UCSD-AML1 (cell line): ENCODE data around the gene CUL2.

Experiments used
- DNase-seq: peaks from one replicate; lab custom pipeline; 2025; ENCODE audit not compliant: unreplicated experiment; lab: John Stamatoyannopoulos, UW

The CUL2 gene

DNA sequence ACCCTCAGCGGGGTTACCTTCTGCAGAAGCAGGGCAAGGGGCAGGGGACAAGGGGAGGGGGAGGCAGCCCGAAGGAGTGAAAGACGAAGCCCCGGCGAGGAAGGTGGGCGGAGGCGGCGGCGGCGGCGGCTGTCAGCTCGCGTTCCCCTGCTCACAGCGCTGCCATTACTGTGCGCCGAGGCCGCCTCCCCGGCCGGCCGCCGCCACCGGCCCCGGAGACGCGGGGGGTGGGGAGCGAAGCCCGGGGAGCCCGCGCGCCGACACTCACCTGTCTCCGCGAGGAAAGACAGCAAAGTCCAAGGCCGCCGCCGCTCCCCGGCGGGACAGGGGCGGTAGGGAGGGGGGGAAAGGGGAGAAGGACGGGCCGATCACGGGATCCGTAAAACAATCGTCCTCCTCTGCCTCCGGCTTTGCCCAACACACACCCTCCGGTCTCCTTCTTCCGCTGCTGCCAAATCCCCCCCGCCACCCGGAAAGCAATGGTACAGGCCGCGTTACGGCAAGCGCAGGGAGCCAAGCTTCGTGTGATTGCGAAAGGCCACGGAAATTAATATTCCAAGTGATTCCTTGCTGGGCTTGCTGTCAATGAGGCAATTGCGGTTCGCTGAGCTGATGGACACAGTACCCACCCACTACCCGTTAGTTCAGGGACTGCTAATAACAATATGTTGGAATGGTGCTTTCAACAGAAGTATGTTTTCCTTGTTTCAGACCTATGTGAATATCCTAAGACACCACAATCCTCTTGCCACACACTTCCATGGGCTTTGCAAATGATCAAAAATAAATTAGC, at the start of gene CUL2:
CUL2 (minus strand) TSS at position 180 of the 793 bp plus-strand sequence. CDS start 19,024 bp downstream, outside the sequence.
- peak; percentile 91 for DNase-seq

DNA sequence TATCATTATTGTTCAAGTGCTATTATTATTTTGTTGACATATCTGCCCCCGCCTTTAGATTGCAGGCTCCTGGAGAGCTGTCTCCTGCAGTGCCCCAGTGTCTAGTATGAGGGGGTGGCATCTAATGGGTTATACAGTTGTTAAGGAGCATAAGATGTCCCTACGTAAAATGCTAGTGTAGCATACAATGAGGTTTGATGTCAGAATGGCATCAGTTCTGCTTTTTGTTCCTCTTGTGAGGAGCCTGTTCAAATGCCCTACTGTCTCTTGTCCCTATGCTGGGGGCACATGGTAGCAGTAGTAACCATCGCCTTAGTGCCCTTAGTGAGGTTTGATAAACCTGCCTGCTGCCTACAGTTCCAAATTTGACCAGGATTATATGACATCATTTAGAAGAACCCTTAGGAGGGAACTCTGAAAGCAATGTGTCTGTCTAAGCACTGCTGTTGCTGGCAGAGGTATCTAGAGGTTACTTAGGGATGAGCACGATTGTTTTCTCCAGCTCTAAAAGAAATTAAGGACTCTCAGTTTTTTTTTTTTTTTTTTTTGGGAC, 46.2 kb upstream of the CUL2 start:
- DNase-seq, result no peak

DNA sequence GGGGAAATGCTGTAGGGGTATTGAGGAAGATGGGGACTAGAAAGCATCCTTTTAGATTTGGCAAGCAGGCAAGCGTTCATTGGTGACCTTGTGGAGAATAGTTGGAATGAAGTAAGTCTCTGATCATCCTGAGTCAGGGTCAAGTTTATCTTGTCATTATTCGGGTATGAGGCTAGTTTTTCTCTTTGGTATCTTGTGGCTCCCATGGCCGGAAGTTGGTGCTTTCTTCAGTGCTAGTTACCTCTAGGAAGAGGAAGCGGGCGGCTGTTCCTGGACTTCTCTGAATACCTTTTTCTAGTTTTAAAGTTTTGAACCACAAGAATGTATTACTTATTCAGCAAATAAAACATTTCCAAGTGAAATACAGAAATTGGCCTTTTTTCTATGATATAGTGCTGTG, 45.7 kb upstream of the CUL2 start:
- no peak for DNase-seq

DNA sequence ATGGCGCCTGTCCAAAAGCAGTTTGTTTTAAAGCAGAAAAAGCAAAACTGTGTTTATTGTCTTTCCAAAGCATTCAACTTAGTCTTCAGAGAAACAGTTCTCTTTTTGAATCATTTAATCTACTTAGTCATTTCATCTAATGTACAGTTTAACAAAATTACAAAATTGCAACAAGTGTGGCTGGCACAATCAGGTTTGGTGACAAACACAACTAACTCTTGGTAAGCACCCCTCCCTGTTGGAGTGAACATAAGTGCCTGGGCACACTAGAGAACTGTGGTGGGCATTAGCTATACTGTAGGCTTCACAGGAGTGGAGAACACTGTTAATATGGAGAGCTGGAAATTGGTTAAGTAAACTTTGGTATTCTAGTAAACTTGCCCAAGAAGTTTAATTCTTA, 43.4 kb upstream of the CUL2 start:
- no peak for DNase-seq

DNA sequence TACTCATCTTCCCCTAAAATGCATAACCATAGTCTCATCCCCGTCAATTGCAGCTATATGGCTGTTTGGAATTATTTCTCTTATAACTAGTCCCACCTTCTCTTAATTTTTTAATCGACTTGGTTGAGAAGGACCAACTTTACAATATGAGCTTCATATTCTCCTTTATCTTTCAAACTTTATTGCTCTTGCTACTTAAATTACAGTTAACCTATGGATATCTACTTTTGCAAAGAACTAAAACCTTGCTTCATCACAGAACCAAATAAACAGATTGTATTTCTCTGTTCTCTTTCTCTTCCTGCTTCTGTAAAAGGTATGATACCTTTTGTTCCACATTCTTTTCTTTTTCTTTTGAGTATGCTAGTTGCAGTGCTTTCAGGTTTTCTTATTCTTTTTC, 42.6 kb upstream of the CUL2 start:
- DNase-seq, result no peak

DNA sequence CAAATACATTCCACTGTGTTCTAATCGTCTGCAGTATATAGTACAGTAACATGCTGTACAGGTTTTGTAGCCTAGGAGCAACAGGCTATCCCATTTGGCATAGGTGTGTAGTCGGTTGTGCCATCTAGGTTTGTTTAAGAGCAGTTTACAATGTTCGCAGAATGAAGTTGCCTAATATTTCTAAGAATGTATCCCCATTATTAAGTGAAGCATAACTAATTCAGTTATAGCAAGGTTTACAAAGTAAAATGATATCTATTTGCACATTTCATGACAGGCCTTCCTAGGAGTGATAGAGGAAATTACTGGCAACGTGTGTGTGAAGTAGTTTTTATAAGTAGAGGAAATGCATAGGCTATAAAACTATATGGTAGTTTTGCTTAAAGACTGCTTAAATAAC, 40.5 kb upstream of the CUL2 start:
- DNase-seq, result no peak

DNA sequence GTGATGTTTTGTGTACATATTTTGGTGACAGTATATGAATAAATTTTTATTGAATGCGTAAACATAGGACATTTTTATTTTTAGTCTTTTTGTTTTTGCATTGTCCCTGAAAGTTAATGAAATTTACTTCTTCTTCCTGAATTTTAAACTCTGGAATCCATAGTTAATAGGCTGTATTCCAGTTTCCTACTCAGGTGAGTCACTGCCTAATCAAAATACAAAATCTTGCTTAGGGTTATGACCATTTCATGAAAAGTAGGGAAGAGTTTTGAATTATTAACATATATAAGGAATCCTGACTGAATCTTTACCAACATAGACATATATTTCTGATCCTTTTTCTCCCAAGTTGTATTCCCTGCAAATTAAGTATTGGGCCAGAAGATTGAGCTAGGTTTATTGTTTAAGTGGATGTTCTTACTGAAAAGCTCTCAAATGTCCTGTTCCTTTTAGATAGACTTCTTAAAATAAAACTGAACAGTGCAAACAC, 39.1 kb upstream of the CUL2 start:
- DNase-seq, result no peak

DNA sequence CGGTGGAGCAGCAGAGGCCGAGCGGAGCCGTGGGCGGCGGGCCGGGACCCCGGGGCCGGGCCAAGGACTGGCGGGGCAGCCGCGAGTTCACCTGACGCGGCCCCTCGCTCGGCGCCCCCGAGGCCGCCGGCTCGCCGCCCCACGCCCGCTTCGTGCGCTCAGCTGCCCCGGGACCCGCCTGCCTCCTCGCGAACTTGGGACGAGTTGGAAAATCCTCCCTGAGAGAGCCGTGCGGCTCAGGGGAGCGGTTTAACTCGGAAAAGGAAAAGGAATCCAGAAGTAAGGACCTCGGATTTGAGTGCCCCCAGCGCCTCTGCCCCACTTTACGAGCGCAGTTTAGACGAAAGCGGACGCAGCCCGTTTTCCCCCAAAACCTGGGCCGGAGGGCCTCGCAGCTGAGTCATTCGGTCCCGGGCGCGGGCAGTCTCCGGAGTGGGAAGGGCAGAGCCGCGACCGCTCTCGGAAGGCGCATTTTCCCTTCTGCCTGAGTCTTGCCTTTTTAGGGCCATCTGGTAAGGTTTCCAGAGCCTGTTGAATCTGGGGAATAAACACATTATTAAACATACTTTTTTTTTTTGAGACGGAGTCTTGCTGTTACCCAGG, 37.2 kb upstream of the CUL2 start:
- peak; percentile 77 for DNase-seq

DNA sequence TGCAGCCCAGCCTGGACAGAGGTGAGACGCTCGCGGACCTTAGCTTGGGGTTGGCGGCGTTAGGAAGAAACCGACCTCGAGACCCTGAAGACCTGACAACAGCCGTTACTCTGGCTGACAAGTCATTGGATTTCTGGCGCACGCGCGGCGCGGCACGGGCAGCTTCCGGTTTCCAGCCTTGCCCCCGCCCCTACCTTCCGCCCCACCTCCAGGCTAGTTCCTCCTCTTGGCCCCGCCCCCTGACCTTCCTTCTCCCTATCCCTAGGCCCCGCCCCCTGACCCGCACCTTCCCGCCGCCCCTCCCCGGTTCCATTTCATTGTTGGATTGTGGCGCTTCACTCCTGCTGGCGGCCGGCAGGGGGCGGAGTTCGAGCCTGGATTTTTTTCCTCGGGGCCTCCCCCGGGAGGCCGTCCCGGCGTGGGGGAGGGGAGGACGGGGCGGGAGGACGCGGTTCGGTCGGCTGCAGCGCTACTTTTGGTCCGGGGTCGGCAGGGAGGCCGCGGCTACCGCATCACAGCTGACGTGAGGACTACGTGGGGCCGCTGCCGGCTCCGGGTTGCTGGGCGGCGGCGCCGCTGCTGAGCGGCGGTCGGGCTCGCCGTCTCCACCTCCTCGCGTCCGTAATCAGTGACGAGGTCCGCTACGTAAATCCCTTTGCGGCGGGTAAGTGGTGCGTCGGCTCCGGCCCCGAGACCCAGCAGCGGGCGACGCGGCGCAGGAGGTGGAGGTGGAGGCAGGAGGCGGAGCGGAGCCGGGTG, 36.6 kb upstream of the CUL2 start, which contains the start of gene CREM:
CREM (plus strand) TSS at position 317 of the 759 bp plus-strand sequence. CDS start 10,990 bp downstream, outside the sequence.
- DNase-seq, result peak; percentile 97

DNA sequence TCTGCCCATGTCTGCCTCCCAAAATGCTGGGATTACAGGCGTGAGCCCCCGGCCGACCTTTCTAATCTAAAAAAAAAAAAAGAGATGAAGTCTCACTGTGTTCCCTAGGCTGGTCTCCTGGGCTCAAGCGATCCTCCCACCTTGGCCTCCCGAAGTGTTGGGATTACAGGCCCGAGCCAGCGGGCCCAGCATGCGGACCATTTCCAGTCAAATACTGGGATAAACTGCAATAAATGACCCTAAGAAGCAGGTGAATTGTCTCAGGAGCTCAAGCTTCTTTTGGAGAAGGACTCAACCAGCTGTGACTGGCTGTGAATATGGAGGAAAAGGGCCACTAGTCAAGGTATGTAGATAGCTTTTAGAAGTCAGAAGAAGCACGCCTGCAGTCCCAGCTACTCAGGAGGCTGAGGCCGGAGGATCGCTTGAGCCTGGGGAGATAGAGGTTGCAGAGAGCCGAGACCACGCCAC, 36.0 kb upstream of the CUL2 start:
- no peak for DNase-seq

DNA sequence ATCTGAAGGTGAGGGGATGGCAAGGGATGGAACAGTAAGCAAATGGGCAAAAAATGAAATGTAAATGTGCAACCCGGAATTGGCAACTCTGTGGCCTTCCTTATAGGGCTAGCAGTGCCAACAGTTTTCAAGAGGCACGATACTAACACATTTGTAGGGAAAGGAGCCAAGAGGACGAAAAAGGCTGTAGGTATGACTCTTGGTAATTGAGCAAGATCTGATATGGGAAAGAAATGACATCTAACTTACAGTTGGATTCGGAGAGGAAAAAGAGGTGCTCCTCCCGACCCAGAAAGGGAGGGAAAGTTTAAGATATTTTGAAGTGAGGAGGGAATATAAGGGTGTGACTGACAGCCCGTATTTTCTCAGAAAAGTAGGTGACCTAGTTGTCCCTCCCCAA, 34.4 kb upstream of the CUL2 start:
- no peak for DNase-seq

DNA sequence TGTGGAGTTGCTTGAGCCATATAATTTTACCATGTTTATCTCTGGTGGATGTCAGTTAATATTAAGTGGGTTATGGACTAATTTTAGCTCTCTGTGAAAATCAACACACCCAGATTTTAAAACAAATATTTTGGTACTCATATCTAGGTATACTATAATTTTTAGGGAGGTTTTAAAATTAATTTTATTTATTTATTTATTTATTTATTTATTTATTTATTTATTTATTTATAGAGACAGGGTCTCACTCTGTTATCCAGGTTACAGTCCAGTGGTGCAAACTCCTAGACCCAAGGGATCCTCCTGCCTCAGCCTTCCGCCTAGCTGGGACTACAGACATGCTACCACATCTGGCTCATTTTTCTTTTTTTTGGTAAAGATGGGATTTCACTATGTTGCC, 29.2 kb upstream of the CUL2 start:
- DNase-seq, result no peak

DNA sequence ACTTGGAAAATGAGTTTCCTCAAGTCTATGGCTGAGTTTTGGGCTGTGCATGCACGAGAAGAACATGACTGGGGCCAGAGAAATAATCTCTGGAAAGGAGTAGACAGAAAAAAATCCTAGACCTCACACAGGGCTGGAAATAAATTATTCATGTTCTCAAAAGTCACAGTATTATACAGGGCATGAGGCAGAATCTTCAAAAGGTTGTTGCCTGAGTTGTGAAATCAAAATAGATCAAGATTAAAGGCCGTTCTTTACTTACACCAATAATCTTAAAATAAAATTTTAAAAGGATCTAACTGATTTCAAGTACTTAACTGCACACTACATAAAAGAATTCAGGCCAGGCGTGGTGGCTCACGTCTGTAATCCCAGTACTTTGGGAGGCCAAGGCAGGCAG, 22.4 kb upstream of the CUL2 start:
- no peak for DNase-seq

DNA sequence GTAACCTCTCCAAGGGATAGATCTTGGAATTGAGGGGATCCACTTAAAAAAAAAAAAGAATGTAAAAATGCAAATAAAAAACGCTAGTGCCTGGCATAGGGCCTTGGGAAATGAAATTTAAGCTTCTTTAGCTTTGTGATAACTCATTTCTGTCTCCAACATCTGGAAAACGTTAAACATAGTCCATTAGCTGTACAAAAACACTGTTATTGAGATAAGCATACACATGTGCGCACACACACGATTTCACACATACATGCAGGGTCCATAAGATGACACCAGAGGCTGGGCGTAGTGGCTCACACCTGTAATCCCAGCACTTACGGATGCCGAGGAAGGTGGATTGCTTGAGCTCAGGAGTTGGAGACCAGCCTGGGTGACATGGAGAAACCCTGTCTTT, 13.7 kb upstream of the CUL2 start:
- no peak for DNase-seq

DNA sequence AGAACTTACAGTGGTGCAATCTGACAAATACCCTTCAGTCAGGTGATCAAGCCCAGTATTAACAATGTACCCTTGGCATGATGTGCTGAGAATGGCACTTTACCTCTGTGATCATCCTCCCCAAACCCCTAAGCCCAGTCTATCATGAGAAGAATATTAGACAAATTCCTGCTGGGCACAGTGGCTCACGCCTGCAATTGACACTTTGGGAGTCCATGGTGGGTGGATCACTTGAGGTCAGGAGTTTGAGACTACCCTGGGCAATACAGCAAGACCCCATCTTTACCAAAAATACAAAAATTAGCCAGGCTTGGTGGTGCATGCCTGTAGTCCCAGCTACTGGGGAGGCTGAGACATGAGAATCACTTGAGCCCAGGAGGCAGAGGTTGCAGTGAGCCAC, 7.4 kb upstream of the CUL2 start:
- DNase-seq, result no peak

DNA sequence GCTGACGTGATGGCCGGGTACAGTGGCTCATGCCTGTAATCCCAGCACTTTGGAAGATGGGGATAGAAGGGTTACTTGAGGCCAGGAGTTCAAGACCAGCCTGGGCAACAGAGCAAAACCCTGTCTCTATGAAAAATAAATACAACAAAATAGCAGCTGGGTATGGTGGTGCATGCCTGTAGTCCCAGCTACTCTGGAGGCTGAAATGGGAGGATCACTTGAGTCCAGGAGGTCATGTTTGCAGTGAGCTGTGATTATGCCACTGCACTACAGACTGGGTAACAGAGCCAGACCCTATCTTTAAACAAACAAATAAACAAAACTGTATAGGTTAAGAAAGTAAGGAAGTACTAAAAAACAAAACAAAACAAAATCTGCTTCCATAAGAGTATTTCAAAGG, 6.2 kb upstream of the CUL2 start:
- DNase-seq, result no peak

DNA sequence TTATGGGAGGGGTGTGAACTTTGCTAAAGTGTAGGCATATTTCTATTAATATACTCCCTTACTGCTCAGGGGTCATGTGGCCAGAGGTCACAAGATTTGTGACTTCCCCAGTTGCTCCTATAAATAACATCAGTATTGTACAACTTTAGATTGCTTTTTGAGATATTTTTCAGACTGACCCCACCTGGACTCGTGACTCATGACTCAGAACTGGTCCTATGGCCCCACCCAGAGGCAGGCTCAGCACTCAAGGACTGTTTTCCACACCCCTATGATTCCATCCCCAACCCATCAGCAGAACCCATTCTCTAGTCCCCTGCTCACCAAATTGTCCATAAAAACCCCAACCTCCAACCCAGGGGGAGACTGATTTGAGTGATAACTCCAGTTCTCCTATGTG, 2.7 kb upstream of the CUL2 start:
- peak; percentile 7 for DNase-seq

DNA sequence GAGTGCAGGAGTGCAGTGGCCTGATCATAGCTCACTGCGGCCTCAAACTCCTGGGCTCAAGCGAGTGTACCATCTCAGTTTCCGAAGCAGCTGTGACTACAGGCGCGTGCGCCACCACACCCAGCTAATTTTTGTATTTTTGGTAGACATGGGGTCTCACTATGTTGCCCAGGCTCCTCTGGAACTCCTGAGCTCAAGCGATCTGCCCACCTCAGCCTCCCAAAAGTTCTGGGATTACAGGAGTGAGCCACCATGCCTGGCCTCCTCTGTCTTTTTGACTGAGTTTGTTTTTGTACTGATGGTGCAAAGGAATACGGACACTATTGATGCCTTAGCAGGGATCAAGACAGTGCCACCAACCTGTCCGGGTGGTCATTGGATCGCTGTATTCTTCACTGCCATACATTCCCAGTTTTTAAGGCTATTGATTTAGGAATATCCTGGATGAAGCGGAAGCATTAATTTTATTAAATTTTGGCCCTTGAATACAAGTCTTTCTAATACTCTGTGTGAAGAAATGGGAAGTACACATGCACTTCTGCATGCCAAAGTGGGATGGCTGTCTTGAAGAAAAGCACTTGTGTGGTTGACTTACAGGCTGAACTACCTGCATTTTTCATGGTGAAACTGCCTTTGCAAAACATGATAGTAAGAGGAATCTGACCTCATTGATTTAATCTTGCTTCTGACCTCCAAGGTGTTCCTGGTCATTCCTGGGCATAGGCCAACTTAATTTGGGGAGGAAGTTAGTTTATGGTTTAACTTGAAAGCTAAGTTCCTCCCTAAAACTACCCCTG, 2.1 kb upstream of the CUL2 start:
- DNase-seq, result no peak

DNA sequence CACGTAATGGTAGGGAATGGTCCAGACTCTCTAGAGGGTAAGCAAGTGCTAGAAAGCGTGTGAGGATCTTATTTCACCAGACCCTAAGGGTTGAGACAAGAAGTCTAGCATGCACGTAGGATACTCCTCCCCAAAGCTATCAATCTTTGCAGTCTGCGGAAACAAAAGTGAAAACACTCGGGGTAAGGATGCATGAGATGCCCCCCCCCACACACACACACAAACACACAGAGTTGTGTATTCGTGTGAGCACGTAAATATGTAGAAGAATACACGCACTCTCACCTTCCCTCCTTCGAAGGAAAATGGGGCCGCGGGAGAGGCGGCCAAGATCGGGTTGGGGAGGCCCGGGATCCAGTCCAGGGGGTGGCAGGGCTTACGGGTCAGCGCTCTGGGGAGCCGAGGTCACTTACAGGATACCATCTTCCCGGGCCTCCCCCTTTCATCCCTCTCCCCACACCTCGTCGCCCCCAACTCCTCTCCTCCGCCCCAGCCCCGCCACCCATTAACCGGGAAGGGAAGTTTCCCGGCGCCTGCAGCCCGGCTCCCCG, 455 bp downstream of the CUL2 start:
- no peak for DNase-seq

DNA sequence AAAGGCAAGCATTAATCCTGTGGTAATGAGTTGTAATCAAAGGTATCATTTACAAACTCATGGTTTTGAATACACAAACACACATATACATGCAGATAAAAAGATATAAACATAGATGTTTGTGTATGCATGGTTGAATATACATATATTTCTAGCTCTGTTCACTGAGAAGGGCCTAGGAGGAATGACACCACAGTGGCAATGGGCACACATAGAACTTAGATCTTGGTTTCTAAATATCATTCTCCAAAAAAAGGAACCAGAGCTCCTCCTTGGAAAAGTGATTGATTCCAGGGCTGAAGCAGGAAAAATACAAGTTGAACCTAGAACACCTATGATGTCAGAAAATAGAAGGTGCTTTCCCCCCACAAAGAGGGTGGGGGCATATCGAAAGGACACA, 6.9 kb downstream of the CUL2 start:
- DNase-seq, result no peak
